ENCODE results near the gene PGAP6.
"Not testable (repeated sequence)": the region's sequence is repeated elsewhere in the genome, so short reads cannot be mapped to it uniquely, and the experiment has no call there.

Gene PGAP6

GRCh38 chr16:391885-392335 is 10.1 kb upstream of the PGAP6 start:
- no peak for TF ChIP-seq FOXM1 (IDR thresholded peaks at IDR 0.05; ENCODE audit: borderline replicate concordance)
- TF ChIP-seq PKNOX1 (IDR thresholded peaks at IDR 0.05), result peak; percentile 35; the same call in 1 of the 2 replicates
- peak; percentile 79 for DNase-seq (ENCODE audit: extremely low spot score)
- ChIA-PET CTCF (interaction anchor here (1.0 kb wide), 1 partner anchor 104 kb away, joined by 3 read pairs; no protein-coding TSS in a partner anchor), POLR2A (interaction anchor here (1.0 to 1.9 kb wide), 2 partner anchors 9 to 96 kb away, joined by 6 to 7 read pairs; no protein-coding TSS in a partner anchor)

DNA sequence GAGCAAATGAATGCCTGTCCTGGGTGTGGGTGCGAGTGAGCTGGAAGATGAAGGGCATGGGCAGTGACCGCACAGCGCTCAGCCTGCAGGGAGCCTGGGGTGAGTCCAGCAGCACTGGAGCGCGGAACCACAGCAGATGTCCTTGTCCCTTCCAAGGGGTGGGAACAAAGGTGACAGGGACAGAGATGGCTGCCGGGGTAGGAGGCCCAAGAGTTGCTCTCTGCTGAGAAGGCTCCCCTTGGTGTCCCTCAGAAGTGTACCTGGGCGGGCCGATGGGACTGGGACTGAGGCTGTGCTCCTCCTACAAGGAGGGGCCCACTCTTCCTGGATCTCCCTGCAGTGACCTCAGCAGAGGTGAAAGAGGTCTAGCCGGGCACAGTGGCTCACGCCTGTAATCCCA is 7.6 kb upstream of the PGAP6 start:
- no peak for DNase-seq (ENCODE audit: extremely low spot score)
- CTCF ChIA-PET, result interaction anchor here (1.0 to 1.2 kb wide), 2 partner anchors 101 to 211 kb away, joined by 3 read pairs; no protein-coding TSS in a partner anchor
- POLR2A ChIA-PET, result interaction anchor here (1.7 kb wide), 1 partner anchor 9 kb away, joined by 4 read pairs; no protein-coding TSS in a partner anchor
- no peak for TF ChIP-seq HDGF (IDR thresholded peaks at IDR 0.05; ENCODE audit: borderline replicate concordance)
- no peak for TF ChIP-seq L3MBTL2 (conservative IDR thresholded peaks at IDR 0.05)
- no peak for TF ChIP-seq FOXA1 (IDR thresholded peaks at IDR 0.05)
- TF ChIP-seq FOXM1 (IDR thresholded peaks at IDR 0.05; ENCODE audit: borderline replicate concordance), result no peak
- no peak for TF ChIP-seq ARNT (IDR thresholded peaks at IDR 0.05)
- TF ChIP-seq SUZ12 (IDR thresholded peaks at IDR 0.05), result no peak
- no peak for TF ChIP-seq ELF4 (IDR thresholded peaks at IDR 0.05)
- TF ChIP-seq FOXK2 (IDR thresholded peaks at IDR 0.05), result no peak
- TF ChIP-seq BHLHE40 (IDR thresholded peaks at IDR 0.05; ENCODE audit: borderline replicate concordance), result no peak
- no peak for TF ChIP-seq PKNOX1 (IDR thresholded peaks at IDR 0.05)
- no peak for TF ChIP-seq TARDBP (IDR thresholded peaks at IDR 0.05)
- no peak for TF ChIP-seq LEF1 (IDR thresholded peaks at IDR 0.05; ENCODE audit: borderline replicate concordance)
- no peak for TF ChIP-seq SP1 (IDR thresholded peaks at IDR 0.05)
- TF ChIP-seq NFRKB (IDR thresholded peaks at IDR 0.05), result no peak
- TF ChIP-seq CTBP1 (IDR thresholded peaks at IDR 0.05; ENCODE audit: borderline replicate concordance), result no peak

GRCh38 chr16:387761-388666 is 6.2 kb upstream of the PGAP6 start:
- POLR2A ChIA-PET, result interaction anchor here (1.7 kb wide), 1 partner anchor 10 kb away, joined by 4 read pairs; no protein-coding TSS in a partner anchor
- peak; percentile 59; the same call in 1 of the 2 replicates for TF ChIP-seq ZNF384 (IDR thresholded peaks at IDR 0.05)
- CTCF ChIA-PET; DNase-seq (ENCODE audit: extremely low spot score): not testable (repeated sequence)

DNA sequence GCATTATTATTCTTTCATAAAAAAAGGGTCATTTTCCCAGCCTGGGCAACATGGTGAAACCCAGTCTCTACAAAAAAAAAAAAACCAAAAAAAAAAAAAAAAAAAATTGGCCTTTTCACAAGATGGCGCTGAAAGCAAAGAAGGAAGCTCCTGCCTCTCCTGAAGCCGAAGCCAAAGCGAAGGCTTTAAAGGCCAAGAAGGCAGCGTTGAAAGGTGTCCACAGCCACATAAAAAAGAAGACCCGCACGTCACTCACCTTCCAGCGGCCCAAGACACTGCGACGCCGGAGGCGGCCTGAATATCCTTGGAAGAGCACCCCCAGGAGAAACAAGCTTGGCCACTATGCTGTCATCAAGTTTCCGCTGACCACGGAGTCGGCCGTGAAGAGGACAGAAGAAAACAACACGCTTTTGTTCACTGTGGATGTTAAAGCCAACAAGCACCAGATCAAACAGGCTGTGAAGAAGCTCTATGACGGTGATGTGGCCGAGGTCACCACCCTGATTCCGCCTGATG is 4.9 kb upstream of the PGAP6 start:
- ChIA-PET CTCF (interaction anchor here (0.6 to 0.7 kb wide), 3 partner anchors 35 to 113 kb away, joined by 3 to 4 read pairs (median 3); no protein-coding TSS in a partner anchor), POLR2A (no interaction called here)
- TF ChIP-seq FOXK2 (IDR thresholded peaks at IDR 0.05) (no peak), ZNF384 (IDR thresholded peaks at IDR 0.05) (peak; percentile 97), TARDBP (IDR thresholded peaks at IDR 0.05) (no peak)
- no peak for DNase-seq (ENCODE audit: extremely low spot score)

GRCh38 chr16:383326-384051 is 1.7 kb upstream of the PGAP6 start:
- no peak for TF ChIP-seq SP1 (IDR thresholded peaks at IDR 0.05)
- TF ChIP-seq LEF1 (IDR thresholded peaks at IDR 0.05; ENCODE audit: borderline replicate concordance), result no peak
- TF ChIP-seq CTBP1 (IDR thresholded peaks at IDR 0.05; ENCODE audit: borderline replicate concordance), result no peak
- TF ChIP-seq SUZ12 (IDR thresholded peaks at IDR 0.05), result no peak
- TF ChIP-seq L3MBTL2 (conservative IDR thresholded peaks at IDR 0.05), result no peak
- TF ChIP-seq ZNF384 (IDR thresholded peaks at IDR 0.05), result no peak
- no peak for TF ChIP-seq ELF4 (IDR thresholded peaks at IDR 0.05)
- TF ChIP-seq HDGF (IDR thresholded peaks at IDR 0.05; ENCODE audit: borderline replicate concordance), result no peak
- TF ChIP-seq FOXK2 (IDR thresholded peaks at IDR 0.05), result no peak
- TF ChIP-seq PKNOX1 (IDR thresholded peaks at IDR 0.05), result no peak
- no peak for TF ChIP-seq NFRKB (IDR thresholded peaks at IDR 0.05)
- no peak for TF ChIP-seq BHLHE40 (IDR thresholded peaks at IDR 0.05; ENCODE audit: borderline replicate concordance)
- no peak for TF ChIP-seq TARDBP (IDR thresholded peaks at IDR 0.05)
- TF ChIP-seq FOXA1 (IDR thresholded peaks at IDR 0.05), result no peak
- no peak for TF ChIP-seq ARNT (IDR thresholded peaks at IDR 0.05)
- no peak for DNase-seq (ENCODE audit: extremely low spot score)
- ChIA-PET POLR2A (interaction anchor here (4.0 kb wide), 1 partner anchor 13 kb away, joined by 17 read pairs; the partner anchor contains the start of gene MRPL28), CTCF (no interaction called here)
